ENCODE measurements around the gene NAT8L. TPM values are rescaled to one million over a fixed set of nuclear protein-coding genes. Genes with fewer than 3 reads are reported as not detected.

Gene NAT8L
- total RNA-seq, 1 donor from 2014 or later: 1.6 TPM

DNA sequence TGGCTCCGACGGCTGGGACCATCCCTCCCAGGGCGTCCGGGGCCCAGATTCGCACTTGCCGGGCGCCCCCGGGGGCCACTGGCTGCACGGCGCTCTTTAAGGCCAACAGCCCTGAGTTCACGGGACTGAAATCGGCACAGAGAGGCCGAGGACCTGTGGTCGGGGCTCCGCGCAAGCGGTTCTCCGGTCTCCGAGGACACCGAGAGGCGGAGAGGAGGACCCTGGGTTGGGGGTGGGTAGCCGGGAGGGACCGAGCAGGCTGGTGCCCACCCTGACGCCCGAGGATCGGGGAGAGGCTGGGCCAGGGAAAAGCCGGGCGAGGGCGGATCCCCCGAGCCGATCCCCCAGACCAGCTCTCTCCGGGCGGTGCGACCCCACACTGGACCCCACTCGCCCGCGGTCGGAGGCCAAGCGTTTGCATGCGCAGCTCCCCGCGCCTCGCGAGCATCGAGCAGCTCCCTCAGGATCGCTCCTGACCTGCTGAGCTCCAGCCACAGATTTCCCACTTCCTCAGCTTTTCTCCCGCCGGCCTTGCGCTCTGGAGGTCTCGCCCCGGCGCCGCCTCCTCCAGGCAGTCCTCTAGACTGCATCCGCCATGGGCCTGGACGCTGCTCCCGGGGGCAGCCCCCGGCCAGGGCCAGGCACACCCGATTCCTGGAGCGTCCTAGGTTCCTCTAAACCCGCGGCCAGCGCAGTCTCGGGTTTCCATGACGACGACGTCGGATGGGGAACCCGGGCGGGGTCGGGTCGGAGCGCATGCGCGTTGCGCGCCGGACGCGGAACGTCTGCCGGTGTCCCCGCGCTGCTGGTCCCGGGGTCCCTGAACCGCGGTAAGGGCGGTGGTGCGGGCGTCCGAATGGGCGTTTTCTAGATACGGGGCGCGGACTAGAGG, 17.6 kb upstream of the NAT8L start:
- peak overlapping the region; percentile 58 for H3K4me3 ChIP-seq (ENCODE audit: insufficient read depth, low read depth, low read length)
- peak overlapping the region; percentile 93 for H3K4me2 ChIP-seq (ENCODE audit: low read length)
- Mint-ChIP-seq H3K27me3 (ENCODE audit: low read depth, unreplicated experiment) (peaks cover 24% of the 10 kb centered on the region), H3K4me1 (ENCODE audit: low read depth, unreplicated experiment) (no peaks in the 10 kb centered on the region), H3K36me3 (ENCODE audit: low read depth, unreplicated experiment) (peaks cover 6% of the 10 kb centered on the region), H3K4me3 (ENCODE audit: unreplicated experiment) (peak overlapping the region; percentile 85), H3K9me3 (ENCODE audit: unreplicated experiment) (peaks cover 3% of the 10 kb centered on the region), H3K27ac (ENCODE audit: unreplicated experiment) (no peak overlapping the region)
- H3K9me3 ChIP-seq (ENCODE audit: insufficient read depth, low read depth, low read length): no peaks in the 10 kb centered on the region
- H3K27ac ChIP-seq (ENCODE audit: low read depth, low read length): no peak overlapping the region
- no peak for FAIRE-seq
- H3K27me3 ChIP-seq (ENCODE audit: insufficient read depth, low read length): peaks cover 11% of the 10 kb centered on the region
- H3K4me1 ChIP-seq (ENCODE audit: insufficient read depth, low read length): peaks cover 7% of the 10 kb centered on the region
- H3K36me3 ChIP-seq (ENCODE audit: insufficient read depth, low read length): no peaks in the 10 kb centered on the region
- DNase-seq (ENCODE audit: low read depth): peak; percentile 13
- H2AFZ ChIP-seq (ENCODE audit: low read depth, low read length): peak overlapping the region; percentile 87
- H4K20me1 ChIP-seq (ENCODE audit: insufficient read depth, low read length): peaks cover 12% of the 10 kb centered on the region
- TF ChIP-seq, protein P1, sequence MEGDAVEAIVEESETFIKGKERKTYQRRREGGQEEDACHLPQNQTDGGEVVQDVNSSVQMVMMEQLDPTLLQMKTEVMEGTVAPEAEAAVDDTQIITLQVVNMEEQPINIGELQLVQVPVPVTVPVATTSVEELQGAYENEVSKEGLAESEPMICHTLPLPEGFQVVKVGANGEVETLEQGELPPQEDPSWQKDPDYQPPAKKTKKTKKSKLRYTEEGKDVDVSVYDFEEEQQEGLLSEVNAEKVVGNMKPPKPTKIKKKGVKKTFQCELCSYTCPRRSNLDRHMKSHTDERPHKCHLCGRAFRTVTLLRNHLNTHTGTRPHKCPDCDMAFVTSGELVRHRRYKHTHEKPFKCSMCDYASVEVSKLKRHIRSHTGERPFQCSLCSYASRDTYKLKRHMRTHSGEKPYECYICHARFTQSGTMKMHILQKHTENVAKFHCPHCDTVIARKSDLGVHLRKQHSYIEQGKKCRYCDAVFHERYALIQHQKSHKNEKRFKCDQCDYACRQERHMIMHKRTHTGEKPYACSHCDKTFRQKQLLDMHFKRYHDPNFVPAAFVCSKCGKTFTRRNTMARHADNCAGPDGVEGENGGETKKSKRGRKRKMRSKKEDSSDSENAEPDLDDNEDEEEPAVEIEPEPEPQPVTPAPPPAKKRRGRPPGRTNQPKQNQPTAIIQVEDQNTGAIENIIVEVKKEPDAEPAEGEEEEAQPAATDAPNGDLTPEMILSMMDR (IDR thresholded peaks at IDR 0.05; ENCODE audit: insufficient read depth, low read depth, low read length): no peak
- peak; percentile 99 for TF ChIP-seq EZH2 (IDR thresholded peaks at IDR 0.05; ENCODE audit: insufficient read depth, low read length)
- H3K9ac ChIP-seq (ENCODE audit: low read length): peak overlapping the region; percentile 59
- H3K79me2 ChIP-seq (ENCODE audit: insufficient read depth, low read length): no peaks in the 10 kb centered on the region

DNA sequence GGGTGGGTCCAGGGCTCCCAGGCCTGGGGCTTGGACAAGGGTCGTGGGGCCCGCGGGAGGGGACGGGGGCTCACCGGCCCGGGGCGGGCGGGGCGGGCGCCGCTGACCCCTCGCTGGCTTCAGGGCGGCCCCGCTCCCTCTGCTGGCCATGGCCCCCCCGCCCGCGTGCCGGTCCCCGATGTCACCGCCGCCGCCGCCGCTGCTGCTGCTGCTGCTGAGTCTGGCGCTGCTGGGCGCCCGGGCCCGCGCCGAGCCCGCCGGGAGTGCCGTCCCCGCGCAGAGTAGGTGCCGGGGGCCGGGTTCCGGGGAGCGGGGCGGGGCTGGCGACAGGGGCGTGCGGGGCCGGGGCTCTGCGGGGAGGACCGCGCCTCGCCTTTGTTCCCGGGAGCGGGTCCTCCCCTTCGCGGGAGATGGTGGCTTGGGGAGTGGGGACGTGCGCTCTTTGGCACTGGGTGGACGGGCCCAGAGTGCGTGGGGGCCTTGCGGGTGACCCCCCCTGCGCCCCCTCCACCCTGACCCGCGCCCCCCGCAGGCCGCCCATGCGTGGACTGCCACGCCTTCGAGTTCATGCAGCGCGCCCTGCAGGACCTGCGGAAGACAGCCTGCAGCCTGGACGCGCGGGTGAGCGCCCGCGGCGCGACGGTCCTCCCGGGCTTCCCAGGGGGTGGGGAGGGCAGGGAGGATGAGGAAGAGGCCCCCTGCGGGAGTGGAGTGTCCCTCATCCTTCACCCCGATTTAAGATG, 16.8 kb upstream of the NAT8L start:
- Histone ChIP-seq H3K9ac (ENCODE audit: low read length) (peak overlapping the region; percentile 59), H2AFZ (ENCODE audit: low read depth, low read length) (peak overlapping the region; percentile 87), H3K4me1 (ENCODE audit: insufficient read depth, low read length) (peaks cover 7% of the 10 kb centered on the region), H3K4me2 (ENCODE audit: low read length) (peak overlapping the region; percentile 93), H3K27me3 (ENCODE audit: insufficient read depth, low read length) (peaks cover 11% of the 10 kb centered on the region), H3K79me2 (ENCODE audit: insufficient read depth, low read length) (no peaks in the 10 kb centered on the region), H3K9me3 (ENCODE audit: insufficient read depth, low read depth, low read length) (no peaks in the 10 kb centered on the region), H3K4me3 (ENCODE audit: insufficient read depth, low read depth, low read length) (peak overlapping the region; percentile 58), H4K20me1 (ENCODE audit: insufficient read depth, low read length) (peaks cover 12% of the 10 kb centered on the region), H3K36me3 (ENCODE audit: insufficient read depth, low read length) (no peaks in the 10 kb centered on the region), H3K27ac (ENCODE audit: low read depth, low read length) (no peak overlapping the region)
- no peak overlapping the region for H3K27ac Mint-ChIP-seq (ENCODE audit: unreplicated experiment)
- H3K27me3 Mint-ChIP-seq (ENCODE audit: low read depth, unreplicated experiment): peaks cover 16% of the 10 kb centered on the region
- no peak for FAIRE-seq
- TF ChIP-seq, protein P1 (IDR thresholded peaks at IDR 0.05; ENCODE audit: insufficient read depth, low read depth, low read length): no peak
- TF ChIP-seq EZH2 (IDR thresholded peaks at IDR 0.05; ENCODE audit: insufficient read depth, low read length): no peak
- peaks cover 3% of the 10 kb centered on the region for H3K36me3 Mint-ChIP-seq (ENCODE audit: low read depth, unreplicated experiment)
- no peaks in the 10 kb centered on the region for H3K4me1 Mint-ChIP-seq (ENCODE audit: low read depth, unreplicated experiment)
- no peaks in the 10 kb centered on the region for H3K9me3 Mint-ChIP-seq (ENCODE audit: unreplicated experiment)
- H3K4me3 Mint-ChIP-seq (ENCODE audit: unreplicated experiment): peak overlapping the region; percentile 67
- no peak for DNase-seq (ENCODE audit: low read depth)

All from astrocyte (in vitro differentiated cells and primary cell).